Glutamatergic neuron (in vitro differentiated cells): ENCODE measurements around the gene CBX3. TPM values are rescaled to one million over a fixed set of nuclear protein-coding genes. Genes with fewer than 3 reads are reported as not detected.

Experiments
- DNase-seq: peaks from one replicate; pipeline ENCODE4 v3.0.0; 2022
- H3K27ac Mint-ChIP-seq: one replicate; pipeline ENCODE4 v1.8.0; 2020; ENCODE audit warnings: mild to moderate bottlenecking, mixed read lengths, inconsistent platforms; ENCODE audit not compliant: unreplicated experiment
- H3K27me3 Mint-ChIP-seq: one replicate; pipeline ENCODE4 v1.8.0; 2020; ENCODE audit warnings: mild to moderate bottlenecking, moderate library complexity, mixed read lengths, inconsistent platforms; ENCODE audit not compliant: unreplicated experiment
- H3K36me3 Mint-ChIP-seq: one replicate; pipeline ENCODE4 v1.8.0; 2020; ENCODE audit warnings: mild to moderate bottlenecking, mixed read lengths, inconsistent platforms; ENCODE audit not compliant: unreplicated experiment
- H3K4me1 Mint-ChIP-seq: one replicate; pipeline ENCODE4 v1.8.0; 2020; ENCODE audit warnings: mild to moderate bottlenecking, low read depth, mixed read lengths, inconsistent platforms; ENCODE audit not compliant: unreplicated experiment
- H3K4me3 Mint-ChIP-seq: one replicate; pipeline ENCODE4 v1.8.0; 2020; ENCODE audit warnings: mild to moderate bottlenecking, mixed read lengths, inconsistent platforms; ENCODE audit not compliant: unreplicated experiment
- H3K9me3 Mint-ChIP-seq: one replicate; pipeline ENCODE4 v1.8.0; 2020; ENCODE audit warnings: mild to moderate bottlenecking, moderate library complexity, mixed read lengths, inconsistent platforms; ENCODE audit not compliant: unreplicated experiment
- total RNA-seq: library from RNA; stranded (reverse); fragmentation: NEBNext Ultra II Directional; extraction: Animal tissue kit (Norgen Biotek cat#: 25700); gene quantifications from one replicate; pipeline ENCODE4 v1.2.1, GENCODE V29; 2021; ENCODE audit not compliant: unreplicated experiment
- TF ChIP-seq, protein P1 (sequence below): fragments of 200-600 bp; sonication (generic); IDR thresholded peaks from one replicate; pipeline ENCODE4 v1.5.0; 2021; ENCODE audit not compliant: partially characterized antibody, unreplicated experiment

Gene CBX3
- total RNA-seq, 1 donor from 2014 or later, result 191 TPM

DNA sequence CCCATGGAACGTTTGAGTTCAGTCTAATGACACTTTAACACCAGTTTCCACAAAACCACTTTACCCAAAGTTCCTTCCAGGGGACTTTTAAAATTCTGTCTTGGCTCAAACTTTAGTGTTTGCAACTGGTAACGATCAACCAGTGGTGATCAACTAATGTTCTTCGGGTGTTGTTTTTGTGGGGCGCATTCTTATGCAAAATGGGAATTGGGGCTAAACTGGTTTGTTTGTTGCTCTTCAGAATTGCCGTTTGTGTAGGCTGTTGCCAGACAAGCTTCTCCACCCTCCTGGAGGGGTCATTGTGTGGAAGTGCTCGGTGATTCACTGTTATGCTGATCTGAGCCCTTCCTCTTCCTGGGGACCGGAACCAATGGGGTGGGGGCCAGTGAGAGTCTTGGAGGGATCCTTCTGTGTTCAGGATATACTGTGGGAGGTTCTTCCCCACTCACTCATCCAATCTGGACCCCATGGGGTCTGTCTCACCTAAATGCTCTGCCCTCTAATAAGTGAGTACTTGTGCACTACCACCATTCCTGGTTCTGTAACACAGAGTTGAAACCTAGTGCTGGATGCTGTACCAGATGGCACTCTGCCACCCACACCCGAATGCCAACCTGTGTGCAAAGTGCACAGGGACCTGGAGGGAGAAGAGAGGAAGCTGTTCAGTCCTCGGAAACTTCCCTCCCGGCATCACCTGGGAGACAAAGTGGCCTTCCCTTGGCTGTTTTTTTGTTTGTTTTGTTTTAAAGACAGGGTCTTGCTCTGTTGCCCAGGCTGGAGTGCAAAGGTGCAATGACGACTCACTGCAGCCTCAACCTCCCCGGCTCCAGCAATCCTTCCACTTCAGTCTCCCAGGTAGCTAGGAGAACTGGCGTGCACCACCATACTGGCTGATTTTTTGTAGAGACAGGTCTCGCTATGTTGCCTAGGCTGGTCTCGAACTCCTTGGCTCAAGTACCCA lies 47.4 kb upstream of the CBX3 start:
- H3K36me3 Mint-ChIP-seq, result peaks cover 5% of the 10 kb centered on the region
- H3K4me3 Mint-ChIP-seq, result peak overlapping the region; percentile 93
- peaks cover 11% of the 10 kb centered on the region for H3K4me1 Mint-ChIP-seq
- no peak for DNase-seq
- TF ChIP-seq, protein P1, sequence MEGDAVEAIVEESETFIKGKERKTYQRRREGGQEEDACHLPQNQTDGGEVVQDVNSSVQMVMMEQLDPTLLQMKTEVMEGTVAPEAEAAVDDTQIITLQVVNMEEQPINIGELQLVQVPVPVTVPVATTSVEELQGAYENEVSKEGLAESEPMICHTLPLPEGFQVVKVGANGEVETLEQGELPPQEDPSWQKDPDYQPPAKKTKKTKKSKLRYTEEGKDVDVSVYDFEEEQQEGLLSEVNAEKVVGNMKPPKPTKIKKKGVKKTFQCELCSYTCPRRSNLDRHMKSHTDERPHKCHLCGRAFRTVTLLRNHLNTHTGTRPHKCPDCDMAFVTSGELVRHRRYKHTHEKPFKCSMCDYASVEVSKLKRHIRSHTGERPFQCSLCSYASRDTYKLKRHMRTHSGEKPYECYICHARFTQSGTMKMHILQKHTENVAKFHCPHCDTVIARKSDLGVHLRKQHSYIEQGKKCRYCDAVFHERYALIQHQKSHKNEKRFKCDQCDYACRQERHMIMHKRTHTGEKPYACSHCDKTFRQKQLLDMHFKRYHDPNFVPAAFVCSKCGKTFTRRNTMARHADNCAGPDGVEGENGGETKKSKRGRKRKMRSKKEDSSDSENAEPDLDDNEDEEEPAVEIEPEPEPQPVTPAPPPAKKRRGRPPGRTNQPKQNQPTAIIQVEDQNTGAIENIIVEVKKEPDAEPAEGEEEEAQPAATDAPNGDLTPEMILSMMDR, result no peak
- peak overlapping the region; percentile 83 for H3K27ac Mint-ChIP-seq
- H3K9me3 Mint-ChIP-seq, result peaks cover 8% of the 10 kb centered on the region
- H3K27me3 Mint-ChIP-seq, result peaks cover 21% of the 10 kb centered on the region

DNA sequence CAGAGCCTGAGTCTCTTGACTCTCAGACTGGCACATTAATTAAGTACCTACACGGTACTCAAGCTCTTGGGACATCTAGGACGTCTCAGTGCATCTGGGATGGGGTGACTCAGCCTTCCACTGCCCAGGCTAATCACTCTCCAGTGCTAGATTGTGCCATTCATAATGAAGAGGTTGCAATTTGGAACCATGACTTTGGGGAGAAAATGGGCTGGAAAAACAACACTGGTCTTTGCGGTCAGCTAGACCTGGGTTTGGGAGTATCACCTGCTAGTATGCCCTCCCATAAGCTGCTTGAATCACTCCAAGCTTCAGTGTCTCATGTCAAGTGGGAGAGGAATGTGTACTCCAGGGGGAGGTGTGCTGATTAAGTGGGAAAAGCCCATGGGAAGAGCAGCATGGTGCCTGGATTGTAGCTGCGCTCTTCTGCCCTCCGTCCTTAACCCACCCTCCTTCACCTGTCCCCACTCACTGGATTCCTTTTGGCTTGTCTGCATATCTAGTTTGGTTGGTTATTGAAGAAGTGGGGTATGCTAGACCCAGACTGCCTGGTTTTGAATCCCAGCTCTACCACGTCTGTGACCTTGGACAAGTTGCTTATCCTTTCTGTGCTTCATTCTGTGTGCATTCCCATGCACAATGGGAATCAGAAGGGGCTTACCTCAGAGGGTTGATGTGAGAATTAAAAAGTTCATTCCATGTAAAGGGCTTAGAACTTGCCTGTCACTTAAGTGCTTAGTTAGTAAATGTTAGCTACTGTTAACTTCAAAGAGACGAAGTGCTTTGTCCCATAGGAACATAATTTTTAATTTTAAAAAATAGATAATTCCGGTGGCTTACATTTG lies 45.8 kb upstream of the CBX3 start:
- DNase-seq, result no peak
- Mint-ChIP-seq H3K27ac (no peak overlapping the region), H3K36me3 (peaks cover 5% of the 10 kb centered on the region), H3K4me1 (peaks cover 10% of the 10 kb centered on the region), H3K9me3 (peaks cover 8% of the 10 kb centered on the region), H3K4me3 (peak overlapping the region; percentile 74), H3K27me3 (peaks cover 21% of the 10 kb centered on the region)
- TF ChIP-seq, protein P1, result no peak

DNA sequence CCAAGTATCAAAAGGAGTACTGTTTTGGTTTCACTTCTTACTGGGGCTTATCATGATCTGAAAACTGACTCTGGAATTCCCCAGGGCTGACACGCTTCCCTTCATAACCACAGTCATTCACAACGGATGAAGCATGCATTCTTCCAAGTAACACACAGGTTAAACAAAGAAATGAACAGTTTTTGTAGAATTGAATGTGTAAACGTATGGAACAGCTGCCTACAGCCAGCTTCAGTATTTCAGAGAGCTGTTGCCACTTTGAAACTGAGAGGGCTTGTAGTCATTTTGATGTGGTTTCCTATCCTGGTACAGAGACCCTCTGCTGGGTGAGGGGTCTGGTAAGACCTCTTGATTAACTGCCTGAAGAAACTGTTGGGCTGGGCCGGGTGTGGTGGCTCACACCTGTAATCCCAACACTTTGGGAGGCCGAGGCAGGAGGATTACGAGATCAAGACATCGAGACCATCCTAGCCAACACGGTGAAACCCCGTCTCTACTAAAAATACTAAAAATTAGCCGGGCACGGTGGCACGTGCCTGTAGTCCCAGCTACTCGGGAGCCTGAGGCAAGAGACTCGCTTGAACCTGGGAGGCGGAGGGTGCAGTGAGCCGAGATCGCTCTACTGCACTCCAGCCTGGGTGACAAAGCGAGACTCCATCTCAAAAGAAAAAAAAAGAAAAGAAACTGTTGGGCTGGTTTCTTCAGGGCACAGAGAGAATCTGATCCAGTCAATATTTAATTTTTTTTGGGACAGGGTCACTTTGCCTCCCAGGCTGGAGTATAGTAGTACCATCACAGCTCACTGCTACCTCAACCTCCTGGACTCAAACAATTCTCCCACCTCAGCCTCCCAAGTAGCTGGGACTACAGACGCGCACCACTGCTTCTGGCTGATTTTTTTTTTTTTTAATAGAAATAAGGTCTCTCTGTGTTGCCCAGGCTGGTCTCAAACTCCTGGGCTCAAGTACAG lies 44.8 kb upstream of the CBX3 start:
- TF ChIP-seq, protein P1, result no peak
- Mint-ChIP-seq H3K36me3 (peaks cover 5% of the 10 kb centered on the region), H3K4me1 (peaks cover 6% of the 10 kb centered on the region), H3K27me3 (peaks cover 14% of the 10 kb centered on the region), H3K27ac (no peak overlapping the region), H3K9me3 (peaks cover 4% of the 10 kb centered on the region), H3K4me3 (no peak overlapping the region)
- DNase-seq, result no peak

DNA sequence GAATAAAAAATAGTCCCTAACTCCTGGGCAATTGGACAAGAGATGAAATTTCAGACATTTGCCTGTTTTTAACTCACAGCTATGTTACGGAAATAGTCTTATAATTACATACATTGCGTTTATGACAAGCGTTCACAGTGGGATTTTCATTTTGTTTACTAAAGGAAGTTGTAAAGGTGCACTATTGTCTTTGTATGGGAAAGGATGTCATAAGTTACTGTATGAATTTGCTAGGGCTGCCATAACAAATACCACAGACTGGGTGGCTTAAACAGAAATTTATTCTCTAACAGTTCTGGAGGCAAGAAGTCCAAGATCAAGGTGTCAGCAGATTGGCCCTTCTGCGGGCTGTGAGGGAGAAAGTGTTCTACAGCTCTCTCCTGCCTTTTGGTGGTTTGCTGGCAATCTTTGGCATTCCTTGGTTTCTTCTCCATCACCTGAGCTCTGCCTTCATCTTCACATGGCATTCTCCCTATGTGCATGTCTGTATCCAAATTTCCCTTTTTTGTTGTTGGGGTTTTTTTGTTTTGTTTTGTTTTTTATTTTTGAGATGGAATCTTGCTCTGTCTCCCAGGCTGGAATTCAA lies 43.9 kb upstream of the CBX3 start:
- Mint-ChIP-seq H3K4me3 (peak overlapping the region; percentile 52), H3K27me3 (peaks cover 13% of the 10 kb centered on the region), H3K36me3 (peaks cover 5% of the 10 kb centered on the region), H3K9me3 (peaks cover 3% of the 10 kb centered on the region), H3K27ac (no peak overlapping the region), H3K4me1 (peaks cover 6% of the 10 kb centered on the region)
- TF ChIP-seq, protein P1, result no peak
- no peak for DNase-seq
